K562 treated with DMSO at 1 percent for 24 hours (cell line): ENCODE results near the gene KRT6C. TPM values are rescaled to one million over a fixed set of nuclear protein-coding genes. Genes with fewer than 3 reads are reported as not detected.

Experiments used
- total RNA-seq: library from RNA; unstranded; fragments of 300-600 nt; gene quantifications from 2 replicates; pipeline ENCODE4 v1.2.3, GENCODE V29; 2022; ENCODE audit warnings: low read depth; ENCODE audit not compliant: insufficient read depth

Gene KRT6C
- total RNA-seq, result not detected in 2 replicates

DNA sequence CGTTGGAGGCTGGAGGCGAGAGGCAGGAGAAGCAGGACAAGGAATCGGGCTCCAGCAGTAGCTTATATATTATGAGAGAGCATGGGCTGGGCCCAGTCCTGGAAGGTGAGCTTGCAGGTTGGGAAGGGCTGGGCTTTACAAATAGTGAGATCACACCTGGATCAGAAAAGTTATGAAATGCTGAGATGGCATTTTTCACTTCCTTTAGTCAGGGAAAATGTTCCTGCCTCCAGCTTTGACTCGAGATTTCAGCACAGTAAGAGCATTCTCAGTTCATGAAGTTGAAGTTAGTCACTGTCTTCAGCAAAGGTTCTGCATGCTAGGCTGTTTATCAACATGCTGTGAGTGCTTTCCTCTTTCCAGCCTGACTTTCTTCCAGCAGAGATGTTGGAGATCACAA is at the start of gene KRT6C:
Gene KRT6C, minus strand, starts transcription at position 38 of the 400 bp plus-strand sequence. CDS start 68 bp downstream, outside the sequence.

GRCh38 chr12:52519826-52520662 is 46.4 kb upstream of the KRT6C start, which contains the start of gene KRT5:
KRT5 (minus strand) TSS chr12:52520394; CDS start chr12:52520296, 98 bp downstream.

DNA sequence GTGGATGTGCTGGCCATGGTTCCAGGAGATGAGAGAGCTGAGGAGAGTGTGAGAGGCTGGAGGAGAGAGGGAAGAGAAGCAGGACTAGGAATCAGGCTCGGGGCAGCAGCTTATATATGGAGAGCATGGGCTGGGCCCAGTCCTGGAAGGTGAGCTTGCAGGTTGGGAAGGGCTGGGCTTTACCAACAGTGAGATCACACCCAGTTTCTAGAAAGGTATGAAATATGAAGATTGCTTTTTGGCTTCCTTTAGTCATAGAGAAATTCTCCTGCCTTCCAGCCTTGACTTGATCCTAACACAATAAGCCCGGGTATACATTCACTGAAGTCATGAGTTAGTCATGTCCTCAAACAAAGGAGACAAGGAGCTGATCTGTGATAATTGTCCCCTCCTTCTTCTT is 19.6 kb upstream of the KRT6C start, which contains the start of gene KRT6A:
Gene KRT6A, minus strand, starts transcription at position 86 of the 400 bp plus-strand sequence. Its CDS starts 69 bp downstream, at position 17.

DNA sequence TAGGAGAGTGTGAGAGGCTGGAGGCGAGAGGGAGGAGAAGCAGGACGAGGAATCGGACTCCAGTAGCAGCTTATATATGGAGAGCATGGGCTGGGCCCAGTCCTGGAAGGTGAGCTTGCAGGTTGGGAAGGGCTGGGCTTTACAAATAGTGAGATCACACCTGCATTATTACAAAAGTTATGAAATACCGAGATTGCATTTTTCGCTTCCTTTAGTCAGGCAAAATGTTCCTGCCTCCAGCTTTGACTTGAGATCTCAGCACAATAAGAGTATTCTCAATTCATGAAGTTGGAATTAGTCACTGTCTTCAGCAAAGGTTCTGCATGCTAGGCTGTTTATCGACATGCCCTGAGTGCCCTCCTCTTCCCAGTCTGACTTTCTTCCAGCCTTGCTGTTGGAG is 21.5 kb downstream of the KRT6C start, which contains the start of gene KRT6B:
Gene KRT6B, minus strand, starts transcription at position 46 of the 400 bp plus-strand sequence. CDS start 68 bp downstream, outside the sequence.

DNA sequence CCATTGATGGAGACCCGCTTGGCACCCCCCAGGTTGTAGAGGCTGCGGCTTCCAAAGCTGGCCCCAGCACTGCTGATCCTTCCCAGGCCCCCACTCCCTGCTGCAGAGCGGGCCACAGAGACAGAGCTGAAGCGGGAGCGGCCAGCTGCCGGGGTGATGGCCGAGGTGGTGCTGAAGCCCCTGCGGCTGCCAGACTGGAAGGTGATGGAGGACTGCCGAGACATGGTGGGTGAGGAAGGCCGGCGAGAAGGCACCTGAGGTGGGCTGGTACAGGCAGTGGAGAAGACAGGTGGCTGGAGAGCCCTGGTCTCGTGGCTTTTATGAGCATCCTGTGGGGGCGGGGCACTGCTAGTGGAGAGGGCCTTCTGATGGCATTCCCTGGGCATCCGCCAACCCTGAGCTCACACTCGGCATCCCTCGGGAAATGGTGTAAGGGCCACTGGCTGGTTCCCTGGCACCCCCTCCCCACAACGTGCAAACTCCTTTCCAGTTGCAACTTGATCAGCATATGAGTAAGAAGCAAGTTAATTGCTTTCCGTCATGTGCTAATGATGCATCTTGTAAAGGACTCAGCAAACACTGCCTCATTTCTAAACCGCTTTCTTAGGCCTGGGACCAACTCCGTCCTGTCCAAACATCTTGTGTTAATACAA is 39.4 kb downstream of the KRT6C start, which contains the start of gene KRT75:
Gene KRT75, minus strand, starts transcription at position 291 of the 653 bp plus-strand sequence. Its CDS starts 67 bp downstream, at position 224.

Other genes with a start within 250 kb of the KRT6C start
- not detected in 2 replicates for gene KRT7, start 240.6 kb downstream of the KRT6C start, total RNA-seq
- 0.45 TPM in 1 of 2 replicates, not detected in the other for gene KRT86, start 199.2 kb downstream of the KRT6C start, total RNA-seq
- 0.19 and 0.34 TPM in 2 replicates for gene KRT81, start 182.3 kb downstream of the KRT6C start, total RNA-seq
- gene KRT83, start 152.4 kb downstream of the KRT6C start, total RNA-seq, result not detected in 2 replicates
- not detected in 2 replicates for gene KRT85, start 106.3 kb downstream of the KRT6C start, total RNA-seq
- gene KRT84, start 88.2 kb downstream of the KRT6C start, total RNA-seq, result not detected in 2 replicates
- gene KRT82, start 67.5 kb downstream of the KRT6C start, total RNA-seq, result not detected in 2 replicates
- not detected in 2 replicates for gene KRT75, start 39.4 kb downstream of the KRT6C start, total RNA-seq
- gene KRT6B, start 21.7 kb downstream of the KRT6C start, total RNA-seq, result not detected in 2 replicates
- gene KRT6A, start 19.5 kb upstream of the KRT6C start, total RNA-seq, result not detected in 2 replicates
- not detected in 2 replicates for gene KRT5, start 46.6 kb upstream of the KRT6C start, total RNA-seq
- not detected in 2 replicates for gene KRT71, start 79.3 kb upstream of the KRT6C start, total RNA-seq
- not detected in 2 replicates for gene KRT74, start 100.0 kb upstream of the KRT6C start, total RNA-seq
- not detected in 2 replicates for gene KRT72, start 127.7 kb upstream of the KRT6C start, total RNA-seq
- 0.27 TPM in 1 of 2 replicates, not detected in the other for gene KRT73, start 144.8 kb upstream of the KRT6C start, total RNA-seq
- 0.35 TPM in 1 of 2 replicates, not detected in the other for gene KRT2, start 178.4 kb upstream of the KRT6C start, total RNA-seq
- not detected in 2 replicates for gene KRT1, start 206.6 kb upstream of the KRT6C start, total RNA-seq
- gene KRT77, start 229.7 kb upstream of the KRT6C start, total RNA-seq, result not detected in 2 replicates